HCT116 (cell line): ENCODE data around the gene TEKT3. TPM values are rescaled to one million over a fixed set of nuclear protein-coding genes. Genes with fewer than 3 reads are reported as not detected.
A peak's percentile ranks its signal among the peaks of the same experiment; 100 is the strongest.

Experiments
- ATAC-seq: fragments of 200-7000 bp; cut with Tn5 transposase; 2 replicates; pipeline ENCODE4 v1.9.1; 2020; ENCODE audit warnings: mild to moderate bottlenecking, moderate library complexity
- BruUV-seq: library from RNA; stranded (reverse); fragments of 400-500 nt; replicated peaks from 2 replicates; lab custom pipeline; 2021; lab: Mats Ljungman, UMichigan
- CTCF ChIA-PET: fragments of 300-600 bp; sonication (Branson Sonifier 250); formaldehyde crosslinking; loops from one replicate; lab custom pipeline; 2021; ENCODE audit warnings: antibody characterized with exemption; lab: Charles Lee
- POLR2A ChIA-PET: fragments of 300-600, 350-600 bp; sonication (Branson Sonifier 250); formaldehyde crosslinking; loops from one replicate; lab custom pipeline; 2021; ENCODE audit warnings: antibody characterized with exemption; lab: Charles Lee
- RAD21 ChIA-PET, 2 experiments: fragments of 300-600 bp; sonication (Branson Sonifier 250); formaldehyde crosslinking; loops; one replicate each; lab custom pipeline; 2023; ENCODE audit warnings: low total read pairs in 2 of 2; ENCODE audit not compliant: uncharacterized antibody in 2 of 2, unreplicated experiment in 2 of 2, low non-redundant PET in 1 of 2; lab: Charles Lee
- DNase-seq: peaks from one replicate; pipeline ENCODE4 v3.0.0-alpha.2; 2010; ENCODE audit warnings: low read depth, low spot score
- H2AFZ ChIP-seq: fragments of 200-600 bp; shearing (Covaris generic), sonication (generic); 2 replicates; pipeline ENCODE4 v1.6.1; 2017; ENCODE audit warnings: low read depth, mixed run types, mixed read lengths, antibody characterized with exemption, low read length; ENCODE audit not compliant: poor library complexity, severe bottlenecking
- H3K27ac ChIP-seq: 2 replicates; pipeline ENCODE4 v1.5.1; 2012; ENCODE audit warnings: low read depth, low read length
- H3K27me3 ChIP-seq: fragments of 200-600 bp; sonication (generic); 2 replicates; pipeline ENCODE4 v1.6.1; 2016; ENCODE audit warnings: mixed run types, low read length, mixed read lengths; ENCODE audit not compliant: insufficient read depth
- H3K36me3 ChIP-seq, 2 experiments: fragments of 200-500 bp in 1 of 2; fragments of 200-600 bp in 1 of 2; sonication (Bioruptor generic) in 1 of 2; sonication (generic) in 1 of 2; 2 replicates each; pipeline versions ENCODE4 v1.5.1 to v1.6.1; 2014 to 2016; ENCODE audit warnings: low read length in 2 of 2, inconsistent platforms in 1 of 2, mixed read lengths in 1 of 2, mixed run types in 1 of 2; ENCODE audit not compliant: insufficient read depth in 2 of 2, control insufficient read depth in 1 of 2
- H3K4me1 ChIP-seq, 2 experiments: fragments of 200-600 bp in 1 of 2; sonication (generic) in 1 of 2; 2 replicates each; pipeline versions ENCODE4 v1.5.1 to v1.6.1; 2012 to 2017; ENCODE audit warnings: low read length in 2 of 2, inconsistent platforms in 1 of 2, mild to moderate bottlenecking in 1 of 2, mixed read lengths in 1 of 2, mixed run types in 1 of 2, moderate library complexity in 1 of 2; ENCODE audit not compliant: insufficient read depth in 2 of 2, control insufficient read depth in 1 of 2
- H3K4me2 ChIP-seq: fragments of 200-600 bp; sonication (generic); 2 replicates; pipeline ENCODE4 v1.6.1; 2017; ENCODE audit warnings: mixed run types, low read length, mixed read lengths
- H3K4me3 ChIP-seq, 2 experiments: fragments of 200-600 bp in 1 of 2; sonication (generic) in 1 of 2; replicated peaks in 1 of 2; 2 replicates each; pipeline ENCODE4 v1.5.1; 2011 to 2016; ENCODE audit warnings: low read length in 2 of 2, control low read depth in 1 of 2, low read depth in 1 of 2, mild to moderate bottlenecking in 1 of 2, mixed read lengths in 1 of 2, mixed run types in 1 of 2
- H3K79me2 ChIP-seq: fragments of 200-600 bp; sonication (generic); 2 replicates; pipeline ENCODE4 v1.6.1; 2017; ENCODE audit warnings: mild to moderate bottlenecking, mixed run types, low read length, moderate library complexity, mixed read lengths; ENCODE audit not compliant: insufficient read depth
- H3K9ac ChIP-seq: fragments of 200-600 bp; sonication (generic); 2 replicates; pipeline ENCODE4 v1.6.1; 2016; ENCODE audit warnings: low read length, mixed read lengths
- H3K9me2 ChIP-seq: fragments of 200-600 bp; sonication (generic), shearing (Covaris generic); 2 replicates; pipeline ENCODE4 v1.6.1; 2017; ENCODE audit warnings: mixed run types, mild to moderate bottlenecking, moderate library complexity; ENCODE audit not compliant: insufficient read depth
- H3K9me3 ChIP-seq, 2 experiments: fragments of 200-500 bp in 1 of 2; fragments of 200-600 bp in 1 of 2; sonication (Bioruptor generic) in 1 of 2; sonication (generic) in 1 of 2; 2 replicates each; pipeline ENCODE4 v1.6.1; 2014 to 2017; ENCODE audit warnings: low read length in 2 of 2, mixed read lengths in 2 of 2, inconsistent platforms in 1 of 2, low read depth in 1 of 2, mild to moderate bottlenecking in 1 of 2, mixed run types in 1 of 2, moderate library complexity in 1 of 2; ENCODE audit not compliant: control insufficient read depth in 1 of 2, insufficient read depth in 1 of 2
- H4K20me1 ChIP-seq: fragments of 200-600 bp; sonication (generic), shearing (Covaris generic); 2 replicates; pipeline ENCODE4 v1.6.1; 2017; ENCODE audit warnings: mixed run types, mild to moderate bottlenecking, moderate library complexity; ENCODE audit not compliant: insufficient read depth
- ATF3 ChIP-seq: IDR thresholded peaks from 2 replicates; pipeline ENCODE4 v1.6.1; 2012
- CBX3 ChIP-seq: IDR thresholded peaks from 2 replicates; pipeline ENCODE4 v1.6.1; 2012; ENCODE audit warnings: low read depth
- CEBPB ChIP-seq: IDR thresholded peaks from 2 replicates; pipeline ENCODE4 v1.6.1; 2012; ENCODE audit warnings: low read depth
- CTCF ChIP-seq, 3 experiments: fragments of 200-600 bp in 1 of 3; sonication (generic) in 1 of 3; IDR thresholded peaks in 2 of 3; conservative IDR thresholded peaks in 1 of 3; 2 replicates each; pipeline ENCODE4 v1.5.1; 2012 to 2017; ENCODE audit warnings: low read depth in 2 of 3, low read length in 2 of 3, antibody characterized with exemption in 1 of 3, borderline replicate concordance in 1 of 3, control low read depth in 1 of 3, mild to moderate bottlenecking in 1 of 3, mixed read lengths in 1 of 3, mixed run types in 1 of 3, moderate library complexity in 1 of 3; ENCODE audit not compliant: insufficient read depth in 1 of 3
- FOSL1 ChIP-seq: IDR thresholded peaks from 2 replicates; pipeline ENCODE4 v1.6.1; 2012; ENCODE audit warnings: low read depth
- ZNF274 ChIP-seq: fragments of 200-500 bp; sonication (Bioruptor generic); IDR thresholded peaks from 2 replicates; pipeline ENCODE4 v1.6.1; 2014; ENCODE audit warnings: mild to moderate bottlenecking, low read depth, low read length, inconsistent platforms
- intact Hi-C: fragments of 100-400 bp; cut with micrococcal nuclease; formaldehyde crosslinking; loops from 2 replicates; pipeline ENCODE4 v1.10.0; 2022
- total RNA-seq: library from RNA; stranded (reverse); gene quantifications from one replicate; pipeline ENCODE4 v1.2.1, GENCODE V29; 2021; ENCODE audit not compliant: unreplicated experiment

The TEKT3 gene
- total RNA-seq, 1 experiment from 2014 or later = 0.64 TPM

- Histone ChIP-seq H4K20me1 (no peaks in the 10 kb centered on the region), H3K4me3 (no peak overlapping the region), H3K27ac (no peak overlapping the region), H3K36me3 (no peaks in the 10 kb centered on the region), H3K9ac (no peak overlapping the region), H2AFZ (no peak overlapping the region)
- intact Hi-C loops = no loop called here
- TF ChIP-seq ATF3 (no peak), FOSL1 (peak; percentile 18; the same call in 1 of the 2 replicates), CEBPB (peak; percentile 54), CBX3 (no peak)
- TF ChIP-seq, all 23 proteins: peak for 2
- CTCF ChIA-PET = no interaction called here
- Histone ChIP-seq H3K9me2 (no peaks in the 10 kb centered on the region), H3K4me2 (no peak overlapping the region), H3K4me1 (no peaks in the 10 kb centered on the region), H3K79me2 (no peaks in the 10 kb centered on the region), H3K27me3 (no peaks in the 10 kb centered on the region), H3K9me3 (no peaks in the 10 kb centered on the region)
- no peak for DNase-seq
- no TSS peak for BruUV-seq
- ATAC-seq = no peak
- RAD21 ChIA-PET = no interaction called here
- POLR2A ChIA-PET = no interaction called here
These were observed 10.5 kb upstream of the TEKT3 start for GRCh38 chr17:15351925-15352324.

- Histone ChIP-seq H4K20me1 (no peaks in the 10 kb centered on the region), H2AFZ (no peak overlapping the region), H3K9me2 (no peaks in the 10 kb centered on the region), H3K36me3 (no peaks in the 10 kb centered on the region)
- TF ChIP-seq ZNF274 = no peak
- no peak for TF ChIP-seq CTCF (IDR thresholded peaks at IDR 0.05 in 2 of 3, conservative IDR thresholded peaks at IDR 0.05 in 1 of 3; ENCODE audit: borderline replicate concordance in 1 of 3, insufficient read depth in 1 of 3, low read depth in 2 of 3, low read length in 2 of 3)
- no peak for TF ChIP-seq FOSL1
- no peak for TF ChIP-seq ATF3
- TF ChIP-seq, all 23 proteins: peak for 0
- ChIA-PET POLR2A (no interaction called here), CTCF (no interaction called here), RAD21 (no interaction called here)
- Histone ChIP-seq H3K27me3 (no peaks in the 10 kb centered on the region), H3K4me2 (no peak overlapping the region), H3K4me1 (no peaks in the 10 kb centered on the region), H3K9me3 (no peaks in the 10 kb centered on the region), H3K9ac (no peak overlapping the region), H3K4me3 (no peak overlapping the region), H3K27ac (no peak overlapping the region), H3K79me2 (no peaks in the 10 kb centered on the region)
- ATAC-seq (no peak), DNase-seq (no peak)
- BruUV-seq = no TSS peak
- intact Hi-C loops = no loop called here
These were observed 10.1 kb upstream of the TEKT3 start for GRCh38 chr17:15351478-15351840.
